Measurements from ENCODE around the gene SPAG16. TPM values are rescaled to one million over a fixed set of nuclear protein-coding genes. Genes with fewer than 3 reads are reported as not detected.
A peak's percentile ranks its signal among the peaks of the same experiment; 100 is the strongest.

The SPAG16 gene
- total and polyA plus RNA-seq, 3 experiments from 2014 or later, result 7.7 to 15.3 (median 8.2) TPM

- Histone ChIP-seq H3K9me3 (ENCODE audit: low read length) (no peaks in the 10 kb centered on the region), H3K27me3 (ENCODE audit: insufficient read depth, low read length, poor library complexity, severe bottlenecking) (no peaks in the 10 kb centered on the region), H3K4me1 (ENCODE audit: insufficient read depth, low read length) (no peaks in the 10 kb centered on the region), H3K27ac (ENCODE audit: low read depth, low read length) (no peak overlapping the region), H3K36me3 (ENCODE audit: insufficient read depth, low read length) (no peaks in the 10 kb centered on the region), H3K4me3 (ENCODE audit: low read length) (no peak overlapping the region)
- Mint-ChIP-seq H3K27ac (no peak overlapping the region), H3K9me3 (peaks cover 0 to 7% (median 2%) of the 10 kb centered on the region in 5 donors), H3K36me3 (no peaks in the 10 kb centered on the region), H3K4me3 (no peak overlapping the region), H3K4me1 (no peaks in the 10 kb centered on the region), H3K27me3 (no peaks in the 10 kb centered on the region)
- ChIA-PET POLR2A (no interaction called here), CTCF (no interaction called here)
- DNase-seq, result no peak
These were observed 747.3 kb downstream of the SPAG16 start for GRCh38 chr2:214031566-214031965.

GRCh38 chr2:214034417-214034816, 750.2 kb downstream of the SPAG16 start:
- H3K27ac Mint-ChIP-seq, result no peak overlapping the region
- CTCF ChIA-PET, result no interaction called here

GRCh38 chr2:214035091-214035852, 751.0 kb downstream of the SPAG16 start:
- Mint-ChIP-seq H3K27ac (peak overlapping the region in 1 of 8 donors; percentile 58), H3K9me3 (peaks cover 0 to 7% (median 5%) of the 10 kb centered on the region in 5 donors), H3K27me3 (no peaks in the 10 kb centered on the region), H3K36me3 (no peaks in the 10 kb centered on the region), H3K4me1 (no peaks in the 10 kb centered on the region), H3K4me3 (no peak overlapping the region)
- no peak overlapping the region for H3K27ac ChIP-seq (ENCODE audit: low read depth, low read length)
- no peaks in the 10 kb centered on the region for H3K4me1 ChIP-seq (ENCODE audit: insufficient read depth, low read length)
- DNase-seq, result no peak
- no peaks in the 10 kb centered on the region for H3K36me3 ChIP-seq (ENCODE audit: insufficient read depth, low read length)
- CTCF ChIA-PET, result no interaction called here
- H3K9me3 ChIP-seq (ENCODE audit: low read length), result no peaks in the 10 kb centered on the region
- no peak overlapping the region for H3K4me3 ChIP-seq (ENCODE audit: low read length)
- POLR2A ChIA-PET, result no interaction called here
- H3K27me3 ChIP-seq (ENCODE audit: insufficient read depth, low read length, poor library complexity, severe bottlenecking), result no peaks in the 10 kb centered on the region

More at GRCh38 chr2:214034417-214034816, 750.2 kb downstream of the SPAG16 start:
- peaks cover 0 to 7% (median 0%) of the 10 kb centered on the region in 5 donors for H3K9me3 Mint-ChIP-seq
- POLR2A ChIA-PET, result no interaction called here
- H3K27me3 ChIP-seq (ENCODE audit: insufficient read depth, low read length, poor library complexity, severe bottlenecking), result no peaks in the 10 kb centered on the region
- no peaks in the 10 kb centered on the region for H3K9me3 ChIP-seq (ENCODE audit: low read length)
- no peak for DNase-seq
- no peak overlapping the region for H3K4me3 Mint-ChIP-seq
- H3K27me3 Mint-ChIP-seq, result no peaks in the 10 kb centered on the region
- H3K36me3 Mint-ChIP-seq, result no peaks in the 10 kb centered on the region
- no peaks in the 10 kb centered on the region for H3K4me1 Mint-ChIP-seq
- no peak overlapping the region for H3K27ac ChIP-seq (ENCODE audit: low read depth, low read length)
- H3K4me1 ChIP-seq (ENCODE audit: insufficient read depth, low read length), result no peaks in the 10 kb centered on the region
- H3K36me3 ChIP-seq (ENCODE audit: insufficient read depth, low read length), result no peaks in the 10 kb centered on the region
- no peak overlapping the region for H3K4me3 ChIP-seq (ENCODE audit: low read length)

- Histone ChIP-seq H3K27me3 (ENCODE audit: insufficient read depth, low read length, poor library complexity, severe bottlenecking) (no peaks in the 10 kb centered on the region), H3K36me3 (ENCODE audit: insufficient read depth, low read length) (no peaks in the 10 kb centered on the region), H3K9me3 (ENCODE audit: low read length) (no peaks in the 10 kb centered on the region), H3K27ac (ENCODE audit: low read depth, low read length) (no peak overlapping the region), H3K4me3 (ENCODE audit: low read length) (no peak overlapping the region), H3K4me1 (ENCODE audit: insufficient read depth, low read length) (no peaks in the 10 kb centered on the region)
- Mint-ChIP-seq H3K36me3 (no peaks in the 10 kb centered on the region), H3K9me3 (peaks cover 0 to 10% (median 5%) of the 10 kb centered on the region in 5 donors), H3K27me3 (no peaks in the 10 kb centered on the region), H3K4me1 (no peaks in the 10 kb centered on the region), H3K27ac (no peak overlapping the region), H3K4me3 (no peak overlapping the region)
- ChIA-PET POLR2A (no interaction called here), CTCF (no interaction called here)
- DNase-seq, result no peak
These were observed 751.7 kb downstream of the SPAG16 start for GRCh38 chr2:214035921-214036320.

- Histone ChIP-seq H3K27ac (ENCODE audit: low read depth, low read length) (no peak overlapping the region), H3K4me3 (ENCODE audit: low read length) (no peak overlapping the region), H3K4me1 (ENCODE audit: insufficient read depth, low read length) (no peaks in the 10 kb centered on the region), H3K27me3 (ENCODE audit: insufficient read depth, low read length, poor library complexity, severe bottlenecking) (no peaks in the 10 kb centered on the region), H3K9me3 (ENCODE audit: low read length) (no peaks in the 10 kb centered on the region), H3K36me3 (ENCODE audit: insufficient read depth, low read length) (no peaks in the 10 kb centered on the region)
- DNase-seq, result no peak
- no peaks in the 10 kb centered on the region for H3K4me1 Mint-ChIP-seq
- H3K27me3 Mint-ChIP-seq, result no peaks in the 10 kb centered on the region
- no peak overlapping the region for H3K27ac Mint-ChIP-seq
- no peak overlapping the region for H3K4me3 Mint-ChIP-seq
- peaks cover 3 to 10% (median 7%) of the 10 kb centered on the region in 5 donors for H3K9me3 Mint-ChIP-seq
- CTCF ChIA-PET, result no interaction called here
- H3K36me3 Mint-ChIP-seq, result no peaks in the 10 kb centered on the region
- POLR2A ChIA-PET, result no interaction called here
These were observed 753.9 kb downstream of the SPAG16 start for GRCh38 chr2:214038186-214038585.

- CTCF ChIA-PET, result no interaction called here
These were observed 766.5 kb downstream of the SPAG16 start for GRCh38 chr2:214050731-214051130.

GRCh38 chr2:214051585-214051984, 767.3 kb downstream of the SPAG16 start:
- Mint-ChIP-seq H3K27ac (no peak overlapping the region), H3K4me3 (no peak overlapping the region), H3K9me3 (peaks cover 0 to 5% (median 3%) of the 10 kb centered on the region in 5 donors), H3K36me3 (no peaks in the 10 kb centered on the region), H3K27me3 (no peaks in the 10 kb centered on the region), H3K4me1 (no peaks in the 10 kb centered on the region)
- no peak overlapping the region for H3K4me3 ChIP-seq (ENCODE audit: low read length)
- ChIA-PET CTCF (no interaction called here), POLR2A (no interaction called here)
- no peaks in the 10 kb centered on the region for H3K9me3 ChIP-seq (ENCODE audit: low read length)
- H3K27ac ChIP-seq (ENCODE audit: low read depth, low read length), result no peak overlapping the region
- H3K27me3 ChIP-seq (ENCODE audit: insufficient read depth, low read length, poor library complexity, severe bottlenecking), result no peaks in the 10 kb centered on the region
- no peaks in the 10 kb centered on the region for H3K36me3 ChIP-seq (ENCODE audit: insufficient read depth, low read length)
- H3K4me1 ChIP-seq (ENCODE audit: insufficient read depth, low read length), result no peaks in the 10 kb centered on the region
- no peak for DNase-seq

More at GRCh38 chr2:214050731-214051130, 766.5 kb downstream of the SPAG16 start:
- Mint-ChIP-seq H3K9me3 (peaks cover 3 to 8% (median 4%) of the 10 kb centered on the region in 5 donors), H3K4me1 (no peaks in the 10 kb centered on the region), H3K27ac (no peak overlapping the region), H3K36me3 (no peaks in the 10 kb centered on the region), H3K27me3 (no peaks in the 10 kb centered on the region), H3K4me3 (no peak overlapping the region)
- H3K27ac ChIP-seq (ENCODE audit: low read depth, low read length), result no peak overlapping the region
- no peaks in the 10 kb centered on the region for H3K36me3 ChIP-seq (ENCODE audit: insufficient read depth, low read length)
- POLR2A ChIA-PET, result no interaction called here
- H3K27me3 ChIP-seq (ENCODE audit: insufficient read depth, low read length, poor library complexity, severe bottlenecking), result no peaks in the 10 kb centered on the region
- H3K4me1 ChIP-seq (ENCODE audit: insufficient read depth, low read length), result no peaks in the 10 kb centered on the region
- H3K9me3 ChIP-seq (ENCODE audit: low read length), result no peaks in the 10 kb centered on the region
- H3K4me3 ChIP-seq (ENCODE audit: low read length), result no peak overlapping the region
- DNase-seq, result no peak

GRCh38 chr2:214052235-214052634, 768.0 kb downstream of the SPAG16 start:
- CTCF ChIA-PET, result no interaction called here

More at GRCh38 chr2:214052235-214052634, 768.0 kb downstream of the SPAG16 start:
- POLR2A ChIA-PET, result no interaction called here
- Mint-ChIP-seq H3K27ac (no peak overlapping the region), H3K4me3 (no peak overlapping the region), H3K9me3 (peaks cover 0 to 8% (median 0%) of the 10 kb centered on the region in 5 donors), H3K27me3 (no peaks in the 10 kb centered on the region), H3K36me3 (no peaks in the 10 kb centered on the region), H3K4me1 (no peaks in the 10 kb centered on the region)
- no peaks in the 10 kb centered on the region for H3K36me3 ChIP-seq (ENCODE audit: insufficient read depth, low read length)
- H3K4me1 ChIP-seq (ENCODE audit: insufficient read depth, low read length), result no peaks in the 10 kb centered on the region
- H3K4me3 ChIP-seq (ENCODE audit: low read length), result no peak overlapping the region
- no peaks in the 10 kb centered on the region for H3K9me3 ChIP-seq (ENCODE audit: low read length)
- no peaks in the 10 kb centered on the region for H3K27me3 ChIP-seq (ENCODE audit: insufficient read depth, low read length, poor library complexity, severe bottlenecking)
- no peak overlapping the region for H3K27ac ChIP-seq (ENCODE audit: low read depth, low read length)
- no peak for DNase-seq

Measured in CD8-positive, alpha-beta memory T cell (primary cell).